Panc1 (cell line): Measurements from ENCODE around the gene PTPN4. TPM values are rescaled to one million over a fixed set of nuclear protein-coding genes. Genes with fewer than 3 reads are reported as not detected.
A peak's percentile ranks its signal among the peaks of the same experiment; 100 is the strongest.

Source experiments
- ATAC-seq: fragments of 200-7000 bp; cut with Tn5 transposase; 2 replicates; pipeline ENCODE4 v1.9.1; 2020; ENCODE audit warnings: mild to moderate bottlenecking, moderate library complexity
- BruUV-seq: library from RNA; stranded (reverse); fragments of 400-500 nt; replicated peaks from 2 replicates; lab custom pipeline; 2021; lab: Mats Ljungman, UMichigan
- CTCF ChIA-PET: fragments of 300-600 bp; sonication (Branson Sonifier 250); formaldehyde crosslinking; loops from one replicate; lab custom pipeline; 2022; ENCODE audit warnings: antibody characterized with exemption; lab: Charles Lee
- POLR2A ChIA-PET: fragments of 300-600 bp; sonication (Branson Sonifier 250); formaldehyde crosslinking; loops from one replicate; lab custom pipeline; 2022; ENCODE audit warnings: antibody characterized with exemption; lab: Charles Lee
- DNase-seq: peaks from one replicate; pipeline ENCODE4 v3.0.0-alpha.2; 2010; ENCODE audit warnings: low read depth, low spot score
- H3K27ac ChIP-seq: 2 replicates; pipeline ENCODE4 v1.5.1; 2011; ENCODE audit warnings: mild to moderate bottlenecking, low read length, inconsistent platforms
- H3K27me3 ChIP-seq: fragments of 200-500 bp; sonication (Bioruptor generic); 2 replicates; pipeline ENCODE4 v1.6.0; 2014; ENCODE audit warnings: low read length, inconsistent platforms; ENCODE audit not compliant: control insufficient read depth, insufficient read depth
- H3K36me3 ChIP-seq: fragments of 200-500 bp; sonication (Bioruptor generic); 2 replicates; pipeline ENCODE4 v1.5.1; 2014; ENCODE audit warnings: inconsistent platforms, mild to moderate bottlenecking, low read length, moderate library complexity; ENCODE audit not compliant: control insufficient read depth, insufficient read depth
- H3K4me1 ChIP-seq: 2 replicates; pipeline ENCODE4 v1.5.1; 2011; ENCODE audit warnings: inconsistent platforms, mild to moderate bottlenecking, low read length, moderate library complexity; ENCODE audit not compliant: control insufficient read depth, insufficient read depth
- H3K4me3 ChIP-seq, 2 experiments: 2 replicates each; pipeline ENCODE4 v1.5.1; 2011 to 2012; ENCODE audit warnings: low read depth in 2 of 2, low read length in 2 of 2, mild to moderate bottlenecking in 2 of 2, inconsistent platforms in 1 of 2, moderate library complexity in 1 of 2
- H3K9me3 ChIP-seq: fragments of 200-500 bp; sonication (Bioruptor generic); 2 replicates; pipeline ENCODE4 v1.5.1; 2014; ENCODE audit warnings: low read depth, mild to moderate bottlenecking, inconsistent platforms, low read length, moderate library complexity; ENCODE audit not compliant: control insufficient read depth, insufficient read depth
- POLR2AphosphoS5 ChIP-seq: IDR thresholded peaks from 2 replicates; pipeline ENCODE4 v1.6.1; 2012; ENCODE audit warnings: mild to moderate bottlenecking, low read depth, low read length, moderate library complexity
- SIN3A ChIP-seq: IDR thresholded peaks from 2 replicates; pipeline ENCODE4 v1.6.1; 2012; ENCODE audit warnings: low read depth, mild to moderate bottlenecking, low read length, moderate library complexity, borderline replicate concordance; ENCODE audit not compliant: insufficient read depth
- TCF7L2 ChIP-seq: IDR thresholded peaks from 2 replicates; pipeline ENCODE4 v1.6.1; 2011; ENCODE audit warnings: mild to moderate bottlenecking, low read depth, low read length, inconsistent platforms
- in situ Hi-C: cut with HindIII; loops from 2 replicates; pipeline ENCODE4 v1.10.0; 2016; ENCODE audit warnings: low sequenced_read_pairs, low pct_unique_long_range_greater_than_20kb
- intact Hi-C: fragments of 100-400 bp; cut with micrococcal nuclease; formaldehyde crosslinking; loops from one replicate; pipeline ENCODE4 v1.10.0; 2022; ENCODE audit not compliant: unreplicated experiment
- total RNA-seq: library from RNA; stranded (reverse); gene quantifications from one replicate; pipeline ENCODE4 v1.2.1, GENCODE V29; 2021; ENCODE audit not compliant: unreplicated experiment
- TF ChIP-seq, protein P1 (sequence below), 2 experiments: IDR thresholded peaks; 2 replicates each; pipeline ENCODE4 v1.6.1; 2011 to 2012; ENCODE audit warnings: low read depth in 2 of 2, control low read depth in 1 of 2, low read length in 1 of 2, mild to moderate bottlenecking in 1 of 2, moderate library complexity in 1 of 2; ENCODE audit not compliant: insufficient read depth in 1 of 2
- TF ChIP-seq, protein P2 (sequence below): fragments of 450-650 bp; IDR thresholded peaks from 2 replicates; pipeline ENCODE4 v1.5.1; 2017; ENCODE audit warnings: mild to moderate bottlenecking

Gene PTPN4
- total RNA-seq, 1 experiment from 2014 or later = 45.9 TPM

DNA sequence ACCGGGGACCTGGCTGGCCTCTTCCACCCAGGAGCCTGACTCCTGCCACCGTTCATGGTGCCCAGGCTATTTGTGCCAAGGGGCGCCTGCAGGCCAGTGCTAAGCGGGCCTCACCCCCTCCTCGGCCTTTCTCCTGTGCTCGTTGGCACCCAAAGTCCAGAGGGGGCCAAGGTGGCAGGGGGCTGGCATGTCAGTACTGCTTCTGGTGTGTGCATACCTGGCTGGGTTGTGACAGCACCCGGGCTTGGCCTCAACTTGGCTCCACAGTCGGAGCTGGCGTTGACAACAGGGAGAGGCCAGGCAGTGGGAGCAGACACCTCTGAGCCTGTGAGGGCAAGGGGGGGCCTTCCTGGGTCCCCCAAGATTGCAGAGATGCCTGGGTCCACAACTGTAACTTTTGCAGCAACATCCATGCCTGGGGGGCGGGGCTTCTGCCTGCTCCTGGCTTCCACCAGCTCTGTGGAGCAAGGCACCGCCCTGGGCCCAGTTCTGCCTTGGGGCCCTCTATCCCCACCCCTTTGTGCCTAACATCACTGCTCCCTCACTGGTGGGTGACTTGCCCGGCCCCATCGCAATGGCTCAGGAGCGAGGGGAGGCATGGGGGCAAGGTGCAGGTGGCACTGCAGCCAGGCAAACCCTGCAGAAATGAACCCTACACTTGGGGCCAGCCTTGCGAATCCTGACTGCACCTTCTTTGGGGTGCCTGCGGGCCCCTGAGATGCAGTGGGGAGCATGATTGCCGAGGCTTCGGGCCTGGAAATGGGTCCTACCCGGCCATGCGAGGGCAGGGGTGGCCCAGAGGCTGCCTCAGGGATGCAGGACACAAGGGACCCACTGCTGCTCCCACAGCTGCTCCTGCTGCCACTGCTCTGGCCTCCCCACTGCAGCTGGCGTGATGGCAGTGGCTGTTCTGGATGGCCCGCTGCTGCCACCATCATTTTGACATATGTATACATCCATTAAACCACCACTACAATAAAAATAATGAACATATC lies 35.9 kb downstream of the PTPN4 start:
- CTCF ChIA-PET = no interaction called here
- POLR2A ChIA-PET = no interaction called here

DNA sequence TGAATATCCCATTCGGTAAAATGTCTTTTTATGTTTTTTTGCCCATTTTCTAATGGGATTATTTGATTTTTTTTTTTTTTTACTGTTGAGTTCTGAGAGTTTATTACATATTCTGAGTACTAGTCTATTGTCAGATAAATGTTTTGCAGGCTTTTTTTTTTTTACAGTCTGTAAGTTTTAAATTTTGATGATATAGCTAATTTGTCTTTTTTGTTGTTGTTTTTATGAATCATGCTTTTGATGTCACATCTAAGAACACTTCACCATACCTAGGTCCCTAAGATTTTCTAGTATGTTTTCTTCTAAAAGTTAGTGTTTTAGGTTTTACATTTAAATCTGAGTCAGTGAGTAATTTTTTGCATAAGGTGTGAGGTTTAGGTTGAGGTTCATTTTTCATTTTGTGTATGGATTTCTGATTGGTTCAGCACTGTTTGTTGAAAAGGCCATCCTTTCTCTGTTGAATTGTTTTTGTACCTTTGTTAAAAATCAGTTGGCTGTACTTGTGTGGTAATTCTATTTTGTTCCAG lies 40.7 kb downstream of the PTPN4 start:
- ATAC-seq = no peak
- in situ Hi-C loops = no loop called here
- CTCF ChIA-PET = no interaction called here

More for the DNA sequence above, 35.9 kb downstream of the PTPN4 start:
- Histone ChIP-seq H3K27me3 (no peaks in the 10 kb centered on the region), H3K4me1 (no peaks in the 10 kb centered on the region; the same call in 1 of the 2 replicates), H3K9me3 (peaks cover 19% of the 10 kb centered on the region), H3K36me3 (no peaks in the 10 kb centered on the region), H3K27ac (no peak overlapping the region), H3K4me3 (no peak overlapping the region)
- ATAC-seq (0 out of 2 replicates have a peak, but pooled peaks have one; percentile 58), DNase-seq (no peak)
- no TSS peak for BruUV-seq
- in situ Hi-C loops = no loop called here
- intact Hi-C loops = no loop called here
- no peak for TF ChIP-seq TCF7L2
- TF ChIP-seq, protein P1, sequence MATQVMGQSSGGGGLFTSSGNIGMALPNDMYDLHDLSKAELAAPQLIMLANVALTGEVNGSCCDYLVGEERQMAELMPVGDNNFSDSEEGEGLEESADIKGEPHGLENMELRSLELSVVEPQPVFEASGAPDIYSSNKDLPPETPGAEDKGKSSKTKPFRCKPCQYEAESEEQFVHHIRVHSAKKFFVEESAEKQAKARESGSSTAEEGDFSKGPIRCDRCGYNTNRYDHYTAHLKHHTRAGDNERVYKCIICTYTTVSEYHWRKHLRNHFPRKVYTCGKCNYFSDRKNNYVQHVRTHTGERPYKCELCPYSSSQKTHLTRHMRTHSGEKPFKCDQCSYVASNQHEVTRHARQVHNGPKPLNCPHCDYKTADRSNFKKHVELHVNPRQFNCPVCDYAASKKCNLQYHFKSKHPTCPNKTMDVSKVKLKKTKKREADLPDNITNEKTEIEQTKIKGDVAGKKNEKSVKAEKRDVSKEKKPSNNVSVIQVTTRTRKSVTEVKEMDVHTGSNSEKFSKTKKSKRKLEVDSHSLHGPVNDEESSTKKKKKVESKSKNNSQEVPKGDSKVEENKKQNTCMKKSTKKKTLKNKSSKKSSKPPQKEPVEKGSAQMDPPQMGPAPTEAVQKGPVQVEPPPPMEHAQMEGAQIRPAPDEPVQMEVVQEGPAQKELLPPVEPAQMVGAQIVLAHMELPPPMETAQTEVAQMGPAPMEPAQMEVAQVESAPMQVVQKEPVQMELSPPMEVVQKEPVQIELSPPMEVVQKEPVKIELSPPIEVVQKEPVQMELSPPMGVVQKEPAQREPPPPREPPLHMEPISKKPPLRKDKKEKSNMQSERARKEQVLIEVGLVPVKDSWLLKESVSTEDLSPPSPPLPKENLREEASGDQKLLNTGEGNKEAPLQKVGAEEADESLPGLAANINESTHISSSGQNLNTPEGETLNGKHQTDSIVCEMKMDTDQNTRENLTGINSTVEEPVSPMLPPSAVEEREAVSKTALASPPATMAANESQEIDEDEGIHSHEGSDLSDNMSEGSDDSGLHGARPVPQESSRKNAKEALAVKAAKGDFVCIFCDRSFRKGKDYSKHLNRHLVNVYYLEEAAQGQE (IDR thresholded peaks at IDR 0.05; ENCODE audit: insufficient read depth in 1 of 2, low read depth in 2 of 2, low read length in 1 of 2) = no peak
- TF ChIP-seq POLR2AphosphoS5 = no peak

More for the DNA sequence above, 40.7 kb downstream of the PTPN4 start:
- Histone ChIP-seq H3K9me3 (peaks cover 3% of the 10 kb centered on the region; the same call in 1 of the 2 replicates), H3K4me3 (no peak overlapping the region), H3K36me3 (no peaks in the 10 kb centered on the region; the same call in 1 of the 2 replicates), H3K27me3 (no peaks in the 10 kb centered on the region), H3K27ac (no peak overlapping the region), H3K4me1 (no peaks in the 10 kb centered on the region; the same call in 1 of the 2 replicates)
- DNase-seq = no peak
- no peak for TF ChIP-seq TCF7L2
- no peak for TF ChIP-seq SIN3A
- TF ChIP-seq, protein P2, sequence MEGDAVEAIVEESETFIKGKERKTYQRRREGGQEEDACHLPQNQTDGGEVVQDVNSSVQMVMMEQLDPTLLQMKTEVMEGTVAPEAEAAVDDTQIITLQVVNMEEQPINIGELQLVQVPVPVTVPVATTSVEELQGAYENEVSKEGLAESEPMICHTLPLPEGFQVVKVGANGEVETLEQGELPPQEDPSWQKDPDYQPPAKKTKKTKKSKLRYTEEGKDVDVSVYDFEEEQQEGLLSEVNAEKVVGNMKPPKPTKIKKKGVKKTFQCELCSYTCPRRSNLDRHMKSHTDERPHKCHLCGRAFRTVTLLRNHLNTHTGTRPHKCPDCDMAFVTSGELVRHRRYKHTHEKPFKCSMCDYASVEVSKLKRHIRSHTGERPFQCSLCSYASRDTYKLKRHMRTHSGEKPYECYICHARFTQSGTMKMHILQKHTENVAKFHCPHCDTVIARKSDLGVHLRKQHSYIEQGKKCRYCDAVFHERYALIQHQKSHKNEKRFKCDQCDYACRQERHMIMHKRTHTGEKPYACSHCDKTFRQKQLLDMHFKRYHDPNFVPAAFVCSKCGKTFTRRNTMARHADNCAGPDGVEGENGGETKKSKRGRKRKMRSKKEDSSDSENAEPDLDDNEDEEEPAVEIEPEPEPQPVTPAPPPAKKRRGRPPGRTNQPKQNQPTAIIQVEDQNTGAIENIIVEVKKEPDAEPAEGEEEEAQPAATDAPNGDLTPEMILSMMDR = no peak
- no peak for TF ChIP-seq POLR2AphosphoS5
- TF ChIP-seq, protein P1 (IDR thresholded peaks at IDR 0.05; ENCODE audit: insufficient read depth in 1 of 2, low read depth in 2 of 2, low read length in 1 of 2) = no peak
- intact Hi-C loops = no loop called here
- no TSS peak for BruUV-seq
- POLR2A ChIA-PET = no interaction called here
